ENCODE measurements around the gene SNX1. TPM values are rescaled to one million over a fixed set of nuclear protein-coding genes. Genes with fewer than 3 reads are reported as not detected.
A peak's percentile ranks its signal among the peaks of the same experiment; 100 is the strongest.
"Not testable (repeated sequence)": the region's sequence is repeated elsewhere in the genome, so short reads cannot be mapped to it uniquely, and the experiment has no call there.

The SNX1 gene
- polyA plus RNA-seq, 1 donor, result 93.6 TPM

GRCh38 chr15:64112904-64113303, 17.1 kb downstream of the SNX1 start:
- H3K27me3 ChIP-seq (ENCODE audit: control insufficient read depth, insufficient read depth, low read length), result no peaks in the 10 kb centered on the region
- 86% methylated on average over 1 of the region's 1 CpG for WGBS (ENCODE audit: insufficient coverage, low lambda C conversion rate)
- H3K9me3 ChIP-seq (ENCODE audit: control insufficient read depth, low read depth, low read length), result no peaks in the 10 kb centered on the region
- peaks cover 42% of the 10 kb centered on the region for H3K36me3 ChIP-seq (ENCODE audit: control insufficient read depth, insufficient read depth, low read length)
- H3K27ac ChIP-seq (ENCODE audit: low read length), result peak overlapping the region; percentile 43
- H3K4me1 ChIP-seq (ENCODE audit: control insufficient read depth, insufficient read depth, low read length), result peaks cover 13% of the 10 kb centered on the region
- no peak overlapping the region for H3K4me3 ChIP-seq (ENCODE audit: low read length)
- no peak for DNase-seq

GRCh38 chr15:64117759-64118487, 22.1 kb downstream of the SNX1 start:
- DNase-seq, result peak in 1 of 2 donors; percentile 25
- Histone ChIP-seq H3K9me3 (ENCODE audit: control insufficient read depth, low read depth, low read length) (no peaks in the 10 kb centered on the region), H3K4me3 (ENCODE audit: low read length) (no peak overlapping the region), H3K27ac (ENCODE audit: low read length) (peak overlapping the region; percentile 69), H3K4me1 (ENCODE audit: control insufficient read depth, insufficient read depth, low read length) (peaks cover 2% of the 10 kb centered on the region), H3K27me3 (ENCODE audit: control insufficient read depth, insufficient read depth, low read length) (no peaks in the 10 kb centered on the region), H3K36me3 (ENCODE audit: control insufficient read depth, insufficient read depth, low read length) (peaks cover 81% of the 10 kb centered on the region)
- 44% methylated on average over 2 of the region's 5 CpGs for WGBS (ENCODE audit: insufficient coverage, low lambda C conversion rate)

- H3K9me3 ChIP-seq (ENCODE audit: control insufficient read depth, low read depth, low read length); H3K27me3 ChIP-seq (ENCODE audit: control insufficient read depth, insufficient read depth, low read length); DNase-seq; H3K4me3 ChIP-seq (ENCODE audit: low read length); H3K27ac ChIP-seq (ENCODE audit: low read length); H3K4me1 ChIP-seq (ENCODE audit: control insufficient read depth, insufficient read depth, low read length): not testable (repeated sequence)
- H3K36me3 ChIP-seq (ENCODE audit: control insufficient read depth, insufficient read depth, low read length), result peaks cover 76% of the 10 kb centered on the region
- no CpG with 5 or more reads among the region's 2 CpGs for WGBS (ENCODE audit: insufficient coverage, low lambda C conversion rate)
These were observed 24.5 kb downstream of the SNX1 start for GRCh38 chr15:64120322-64120721.

- WGBS (ENCODE audit: insufficient coverage, low lambda C conversion rate), result 88% methylated on average over 4 of the region's 4 CpGs
- Histone ChIP-seq H3K27me3 (ENCODE audit: control insufficient read depth, insufficient read depth, low read length) (no peaks in the 10 kb centered on the region), H3K9me3 (ENCODE audit: control insufficient read depth, low read depth, low read length) (no peaks in the 10 kb centered on the region), H3K4me1 (ENCODE audit: control insufficient read depth, insufficient read depth, low read length) (peaks cover 2% of the 10 kb centered on the region), H3K27ac (ENCODE audit: low read length) (no peak overlapping the region), H3K36me3 (ENCODE audit: control insufficient read depth, insufficient read depth, low read length) (peaks cover 72% of the 10 kb centered on the region), H3K4me3 (ENCODE audit: low read length) (no peak overlapping the region)
- no peak for DNase-seq
These were observed 25.8 kb downstream of the SNX1 start for GRCh38 chr15:64121614-64122013.

GRCh38 chr15:64122444-64122843, 26.7 kb downstream of the SNX1 start:
- H3K9me3 ChIP-seq (ENCODE audit: control insufficient read depth, low read depth, low read length), result no peaks in the 10 kb centered on the region
- H3K27ac ChIP-seq (ENCODE audit: low read length), result no peak overlapping the region
- no peak overlapping the region for H3K4me3 ChIP-seq (ENCODE audit: low read length)
- H3K36me3 ChIP-seq (ENCODE audit: control insufficient read depth, insufficient read depth, low read length), result peaks cover 72% of the 10 kb centered on the region
- H3K27me3 ChIP-seq (ENCODE audit: control insufficient read depth, insufficient read depth, low read length), result no peaks in the 10 kb centered on the region
- peaks cover under 1% of the 10 kb centered on the region for H3K4me1 ChIP-seq (ENCODE audit: control insufficient read depth, insufficient read depth, low read length)
- WGBS (ENCODE audit: insufficient coverage, low lambda C conversion rate), result no CpG with 5 or more reads among the region's 1 CpG
- no peak for DNase-seq

- Histone ChIP-seq H3K36me3 (ENCODE audit: control insufficient read depth, insufficient read depth, low read length) (peaks cover 75% of the 10 kb centered on the region), H3K9me3 (ENCODE audit: control insufficient read depth, low read depth, low read length) (no peaks in the 10 kb centered on the region), H3K4me1 (ENCODE audit: control insufficient read depth, insufficient read depth, low read length) (no peaks in the 10 kb centered on the region), H3K27me3 (ENCODE audit: control insufficient read depth, insufficient read depth, low read length) (no peaks in the 10 kb centered on the region), H3K27ac (ENCODE audit: low read length) (no peak overlapping the region), H3K4me3 (ENCODE audit: low read length) (no peak overlapping the region)
- no peak for DNase-seq
- no CpG with 5 or more reads among the region's 3 CpGs for WGBS (ENCODE audit: insufficient coverage, low lambda C conversion rate)
These were observed 27.2 kb downstream of the SNX1 start for GRCh38 chr15:64122936-64123351.

GRCh38 chr15:64125978-64126377, 30.2 kb downstream of the SNX1 start:
- H3K9me3 ChIP-seq (ENCODE audit: control insufficient read depth, low read depth, low read length), result no peaks in the 10 kb centered on the region
- peaks cover 74% of the 10 kb centered on the region for H3K36me3 ChIP-seq (ENCODE audit: control insufficient read depth, insufficient read depth, low read length)
- H3K27me3 ChIP-seq (ENCODE audit: control insufficient read depth, insufficient read depth, low read length), result no peaks in the 10 kb centered on the region
- DNase-seq, result no peak
- H3K27ac ChIP-seq (ENCODE audit: low read length), result no peak overlapping the region
- WGBS (ENCODE audit: insufficient coverage, low lambda C conversion rate), result no CpG with 5 or more reads among the region's 3 CpGs
- H3K4me3 ChIP-seq (ENCODE audit: low read length), result no peak overlapping the region
- no peaks in the 10 kb centered on the region for H3K4me1 ChIP-seq (ENCODE audit: control insufficient read depth, insufficient read depth, low read length)

- 93% methylated on average over 2 of the region's 6 CpGs for WGBS (ENCODE audit: insufficient coverage, low lambda C conversion rate)
- no peak for DNase-seq
- Histone ChIP-seq H3K27ac (ENCODE audit: low read length) (no peak overlapping the region), H3K36me3 (ENCODE audit: control insufficient read depth, insufficient read depth, low read length) (peaks cover 79% of the 10 kb centered on the region), H3K9me3 (ENCODE audit: control insufficient read depth, low read depth, low read length) (no peaks in the 10 kb centered on the region), H3K27me3 (ENCODE audit: control insufficient read depth, insufficient read depth, low read length) (no peaks in the 10 kb centered on the region), H3K4me3 (ENCODE audit: low read length) (no peak overlapping the region), H3K4me1 (ENCODE audit: control insufficient read depth, insufficient read depth, low read length) (no peaks in the 10 kb centered on the region)
These were observed 31.9 kb downstream of the SNX1 start for GRCh38 chr15:64127521-64128270.

GRCh38 chr15:64130159-64130558, 34.4 kb downstream of the SNX1 start:
- no peak overlapping the region for H3K4me3 ChIP-seq (ENCODE audit: low read length)
- H3K27ac ChIP-seq (ENCODE audit: low read length), result no peak overlapping the region
- no peak for DNase-seq
- H3K36me3 ChIP-seq (ENCODE audit: control insufficient read depth, insufficient read depth, low read length), result peaks cover 84% of the 10 kb centered on the region
- WGBS (ENCODE audit: insufficient coverage, low lambda C conversion rate), result no CpG with 5 or more reads among the region's 3 CpGs
- no peaks in the 10 kb centered on the region for H3K27me3 ChIP-seq (ENCODE audit: control insufficient read depth, insufficient read depth, low read length)
- H3K4me1 ChIP-seq (ENCODE audit: control insufficient read depth, insufficient read depth, low read length), result no peaks in the 10 kb centered on the region
- H3K9me3 ChIP-seq (ENCODE audit: control insufficient read depth, low read depth, low read length), result no peaks in the 10 kb centered on the region

- no peaks in the 10 kb centered on the region for H3K27me3 ChIP-seq (ENCODE audit: control insufficient read depth, insufficient read depth, low read length)
- WGBS (ENCODE audit: insufficient coverage, low lambda C conversion rate), result 100% methylated on average over 2 of the region's 7 CpGs
- no peak for DNase-seq
- no peaks in the 10 kb centered on the region for H3K9me3 ChIP-seq (ENCODE audit: control insufficient read depth, low read depth, low read length)
- H3K4me3 ChIP-seq (ENCODE audit: low read length), result no peak overlapping the region
- H3K36me3 ChIP-seq (ENCODE audit: control insufficient read depth, insufficient read depth, low read length), result peaks cover 86% of the 10 kb centered on the region
- no peaks in the 10 kb centered on the region for H3K4me1 ChIP-seq (ENCODE audit: control insufficient read depth, insufficient read depth, low read length)
- H3K27ac ChIP-seq (ENCODE audit: low read length), result no peak overlapping the region
These were observed 35.8 kb downstream of the SNX1 start for GRCh38 chr15:64131547-64131946.
